Osteocyte (in vitro differentiated cells): ENCODE measurements around the gene SOBP. TPM values are rescaled to one million over a fixed set of nuclear protein-coding genes. Genes with fewer than 3 reads are reported as not detected.

Source experiments
- DNase-seq: peaks from one replicate; pipeline ENCODE4 v3.0.0; 2021; ENCODE audit warnings: mixed read lengths; ENCODE audit not compliant: unreplicated experiment; ENCODE audit errors: extremely low spot score
- H3K27ac Mint-ChIP-seq: one replicate; pipeline ENCODE4 v1.8.0; 2021; ENCODE audit warnings: mild to moderate bottlenecking, mixed read lengths; ENCODE audit not compliant: unreplicated experiment
- H3K27me3 Mint-ChIP-seq: one replicate; pipeline ENCODE4 v1.8.0; 2021; ENCODE audit warnings: mixed read lengths; ENCODE audit not compliant: unreplicated experiment
- H3K36me3 Mint-ChIP-seq: one replicate; pipeline ENCODE4 v1.8.0; 2021; ENCODE audit warnings: mixed read lengths; ENCODE audit not compliant: unreplicated experiment
- H3K4me1 Mint-ChIP-seq: one replicate; pipeline ENCODE4 v1.8.0; 2021; ENCODE audit warnings: mixed read lengths; ENCODE audit not compliant: unreplicated experiment
- H3K4me3 Mint-ChIP-seq: one replicate; pipeline ENCODE4 v1.8.0; 2021; ENCODE audit warnings: mild to moderate bottlenecking, moderate library complexity, mixed read lengths; ENCODE audit not compliant: unreplicated experiment
- H3K9me3 Mint-ChIP-seq: one replicate; pipeline ENCODE4 v1.8.0; 2021; ENCODE audit warnings: mixed read lengths; ENCODE audit not compliant: unreplicated experiment
- CTCF ChIP-seq: fragments of 200-600 bp; sonication (generic); IDR thresholded peaks from 2 replicates; pipeline ENCODE4 v1.5.0; 2021; ENCODE audit warnings: antibody characterized with exemption, mild to moderate bottlenecking, moderate library complexity
- total RNA-seq: library from RNA; stranded (reverse); gene quantifications from 2 replicates; pipeline ENCODE4 v1.2.1, GENCODE V29; 2021

SOBP gene
- total RNA-seq, 1 donor from 2014 or later: 7.4 TPM

GRCh38 chr6:107594736-107595135, 104.8 kb downstream of the SOBP start:
- Mint-ChIP-seq H3K4me1 (peaks cover 2% of the 10 kb centered on the region), H3K9me3 (no peaks in the 10 kb centered on the region), H3K4me3 (no peak overlapping the region), H3K27ac (no peak overlapping the region), H3K27me3 (no peaks in the 10 kb centered on the region), H3K36me3 (no peaks in the 10 kb centered on the region)
- DNase-seq: no peak
- TF ChIP-seq CTCF: no peak

GRCh38 chr6:107598091-107598490, 108.2 kb downstream of the SOBP start:
- H3K4me1 Mint-ChIP-seq: peaks cover 12% of the 10 kb centered on the region

GRCh38 chr6:107599043-107599442, 109.1 kb downstream of the SOBP start:
- peaks cover 12% of the 10 kb centered on the region for H3K4me1 Mint-ChIP-seq
- no peak for DNase-seq
- H3K27ac Mint-ChIP-seq: no peak overlapping the region
- H3K4me3 Mint-ChIP-seq: no peak overlapping the region
- H3K9me3 Mint-ChIP-seq: no peaks in the 10 kb centered on the region
- H3K36me3 Mint-ChIP-seq: no peaks in the 10 kb centered on the region
- H3K27me3 Mint-ChIP-seq: no peaks in the 10 kb centered on the region
- no peak for TF ChIP-seq CTCF

More at GRCh38 chr6:107598091-107598490, 108.2 kb downstream of the SOBP start:
- no peaks in the 10 kb centered on the region for H3K36me3 Mint-ChIP-seq
- no peak for DNase-seq
- no peak overlapping the region for H3K27ac Mint-ChIP-seq
- no peaks in the 10 kb centered on the region for H3K27me3 Mint-ChIP-seq
- no peak for TF ChIP-seq CTCF
- no peaks in the 10 kb centered on the region for H3K9me3 Mint-ChIP-seq
- no peak overlapping the region for H3K4me3 Mint-ChIP-seq

- Mint-ChIP-seq H3K4me1 (peaks cover 12% of the 10 kb centered on the region), H3K36me3 (no peaks in the 10 kb centered on the region), H3K9me3 (no peaks in the 10 kb centered on the region), H3K27ac (no peak overlapping the region), H3K27me3 (no peaks in the 10 kb centered on the region), H3K4me3 (no peak overlapping the region)
- no peak for DNase-seq
- TF ChIP-seq CTCF: no peak
Measured at GRCh38 chr6:107600121-107600520, 110.2 kb downstream of the SOBP start.

- no peaks in the 10 kb centered on the region for H3K9me3 Mint-ChIP-seq
Measured at GRCh38 chr6:107600936-107601335, 111.0 kb downstream of the SOBP start.

More at GRCh38 chr6:107600936-107601335, 111.0 kb downstream of the SOBP start:
- H3K36me3 Mint-ChIP-seq: no peaks in the 10 kb centered on the region
- H3K4me3 Mint-ChIP-seq: no peak overlapping the region
- TF ChIP-seq CTCF: no peak
- H3K27ac Mint-ChIP-seq: no peak overlapping the region
- H3K4me1 Mint-ChIP-seq: peaks cover 12% of the 10 kb centered on the region
- H3K27me3 Mint-ChIP-seq: no peaks in the 10 kb centered on the region
- no peak for DNase-seq
